Measurements from ENCODE around the gene CABLES2. TPM values are rescaled to one million over a fixed set of nuclear protein-coding genes. Genes with fewer than 3 reads are reported as not detected.

The CABLES2 gene
- total and polyA plus RNA-seq, 12 donors = 1.5 to 5.6 (median 3.7) TPM

GRCh38 chr20:62347445-62347844 lies 59.6 kb downstream of the CABLES2 start:
- peaks cover 0 to 25% of the 10 kb centered on the region in 2 donors for H3K36me3 ChIP-seq (replicated peaks in 1 of 2)
- intact Hi-C loops (cut with DNase I) = no loop called here
- no peak for DNase-seq
- H3K27me3 ChIP-seq = no peaks in the 10 kb centered on the region
- H3K27ac ChIP-seq = no peak overlapping the region
- H3K9me3 ChIP-seq (replicated peaks in 1 of 3) = no peaks in the 10 kb centered on the region
- H3K4me3 ChIP-seq = no peak overlapping the region
- 71 to 98% (median 88%) methylated on average over 5 to 9 of the region's 9 CpGs for WGBS, 4 donors
- H3K4me1 ChIP-seq (replicated peaks in 1 of 2) = peaks cover 0 to 6% of the 10 kb centered on the region in 2 donors
- TF ChIP-seq CTCF (IDR thresholded peaks at IDR 0.05) (no peak), POLR2A (IDR thresholded peaks at IDR 0.05) (no peak)

GRCh38 chr20:62347151-62347404 lies 60.0 kb downstream of the CABLES2 start:
- H3K9me3 ChIP-seq (replicated peaks in 1 of 3) = no peaks in the 10 kb centered on the region
- no peak overlapping the region for H3K27ac ChIP-seq
- H3K36me3 ChIP-seq (replicated peaks in 1 of 2) = peaks cover 0 to 24% of the 10 kb centered on the region in 2 donors
- TF ChIP-seq POLR2A (IDR thresholded peaks at IDR 0.05) (no peak), CTCF (IDR thresholded peaks at IDR 0.05) (no peak)
- 95 to 100% (median 98%) methylated on average over 2 to 10 of the region's 10 CpGs for WGBS, 4 donors
- no peaks in the 10 kb centered on the region for H3K27me3 ChIP-seq
- peaks cover 0 to 6% of the 10 kb centered on the region in 2 donors for H3K4me1 ChIP-seq (replicated peaks in 1 of 2)
- DNase-seq = no peak
- H3K4me3 ChIP-seq = no peak overlapping the region
- intact Hi-C loops (cut with DNase I) = no loop called here

GRCh38 chr20:62346398-62347150 lies 60.5 kb downstream of the CABLES2 start:
- DNase-seq = peak in 1 of 7 donors; percentile 6
- H3K27ac ChIP-seq = no peak overlapping the region
- no peaks in the 10 kb centered on the region for H3K9me3 ChIP-seq (replicated peaks in 1 of 3)
- intact Hi-C loops (cut with DNase I) = no loop called here
- H3K4me3 ChIP-seq = no peak overlapping the region
- peaks cover 0 to 6% of the 10 kb centered on the region in 2 donors for H3K4me1 ChIP-seq (replicated peaks in 1 of 2)
- H3K27me3 ChIP-seq = no peaks in the 10 kb centered on the region
- TF ChIP-seq CTCF (IDR thresholded peaks at IDR 0.05) (no peak), POLR2A (IDR thresholded peaks at IDR 0.05) (no peak)
- peaks cover 0 to 19% of the 10 kb centered on the region in 2 donors for H3K36me3 ChIP-seq (replicated peaks in 1 of 2)
- WGBS, 4 donors = 92 to 96% (median 95%) methylated on average over 16 to 34 of the region's 34 CpGs

- TF ChIP-seq CTCF (IDR thresholded peaks at IDR 0.05) = no peak
- no peak for TF ChIP-seq POLR2A (IDR thresholded peaks at IDR 0.05)
- no peak overlapping the region for H3K4me3 ChIP-seq
- H3K27ac ChIP-seq = no peak overlapping the region
- WGBS, 4 donors = 47 to 74% (median 69%) methylated on average over 9 to 25 of the region's 25 CpGs
- H3K27me3 ChIP-seq = no peaks in the 10 kb centered on the region
- peaks cover 0 to 12% of the 10 kb centered on the region in 2 donors for H3K36me3 ChIP-seq (replicated peaks in 1 of 2)
- peak in 3 of 7 donors; percentile 46 to 52 (median 49) for DNase-seq
- H3K4me1 ChIP-seq (replicated peaks in 1 of 2) = peaks cover 0 to 6% of the 10 kb centered on the region in 2 donors
- intact Hi-C loops (cut with DNase I) = no loop called here
- H3K9me3 ChIP-seq (replicated peaks in 1 of 3) = no peaks in the 10 kb centered on the region
Measured at GRCh38 chr20:62345681-62346370, 61.3 kb downstream of the CABLES2 start.
